Hepatic stellate cell (primary cell): ENCODE results near the gene CAMK2A.

Source experiments
- DNase-seq: peaks from one replicate; pipeline ENCODE4 v3.0.0; 2011; ENCODE audit warnings: low spot score

Gene CAMK2A

DNA sequence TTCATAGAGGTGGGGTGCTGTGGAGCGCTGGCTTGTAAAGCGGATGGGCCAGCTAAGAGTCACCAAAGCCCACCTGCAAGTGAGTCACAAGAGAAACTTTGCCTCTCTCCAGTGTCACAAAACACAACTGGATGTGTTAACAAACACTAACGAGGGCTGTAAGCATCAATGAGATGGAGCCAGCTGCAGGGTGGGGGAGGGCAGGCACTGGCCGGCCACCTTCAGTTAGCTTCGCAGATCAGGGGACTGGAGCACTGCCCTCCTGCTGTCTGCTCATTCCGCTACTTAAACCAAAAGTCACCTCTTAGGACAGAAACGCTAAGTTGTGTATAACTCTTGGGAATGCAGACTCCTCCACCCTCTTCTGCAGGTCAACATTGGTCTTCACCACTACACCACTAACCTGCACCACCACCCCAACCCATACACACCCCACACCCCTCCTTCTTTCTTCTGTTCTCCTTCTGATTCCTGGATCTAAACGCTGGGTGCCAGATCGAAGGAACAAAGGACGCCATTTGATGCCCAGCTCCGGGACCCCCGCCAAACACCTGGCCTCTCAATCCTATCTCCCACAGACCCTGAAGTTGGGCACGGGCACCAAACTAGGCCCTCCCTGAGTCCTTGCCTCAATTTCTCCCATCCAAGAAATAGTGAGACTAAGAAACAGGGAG is 11.1 kb upstream of the CAMK2A start:
- DNase-seq, result no peak

GRCh38 chr5:150299571-150300327 is 10.2 kb upstream of the CAMK2A start:
- no peak for DNase-seq

- DNase-seq, result peak; percentile 96
Observed at GRCh38 chr5:150298701-150299451, 9.3 kb upstream of the CAMK2A start.

DNA sequence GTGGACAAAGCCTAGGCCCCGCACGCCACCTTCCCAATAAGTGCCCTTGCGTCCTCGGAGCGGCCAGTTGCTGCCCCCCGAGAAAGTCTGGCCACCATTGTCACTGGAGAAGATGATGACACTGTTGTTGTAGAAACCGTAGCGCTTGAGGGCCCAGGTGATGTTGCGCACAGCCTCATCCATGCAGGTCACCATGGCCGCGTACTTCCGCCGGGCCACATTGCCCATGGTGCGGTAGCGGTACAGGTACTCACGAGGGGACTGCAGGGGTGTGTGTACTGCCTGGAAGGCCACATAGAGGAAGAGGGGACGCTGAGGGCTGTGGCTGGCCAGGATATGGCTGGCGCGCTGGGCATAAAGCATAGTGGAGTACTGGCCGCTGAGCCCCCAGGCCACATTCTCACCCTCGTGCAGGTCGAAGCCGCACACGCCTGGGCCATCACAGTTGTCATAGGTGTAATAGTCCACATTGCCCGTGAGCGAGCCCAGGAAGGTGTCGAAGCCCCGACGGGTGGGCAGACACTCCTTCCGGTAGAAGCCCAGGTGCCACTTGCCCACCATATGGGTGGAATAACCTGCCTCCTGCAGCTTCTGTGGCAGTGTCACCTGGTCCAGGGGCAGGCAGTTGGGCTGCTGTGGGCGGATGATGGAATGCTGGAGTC is 8.5 kb upstream of the CAMK2A start:
- DNase-seq, result no peak

GRCh38 chr5:150297236-150297890 is 7.8 kb upstream of the CAMK2A start:
- no peak for DNase-seq

- no peak for DNase-seq
Observed at GRCh38 chr5:150296496-150296895, 6.9 kb upstream of the CAMK2A start.

- no peak for DNase-seq
Observed at GRCh38 chr5:150295741-150296486, 6.3 kb upstream of the CAMK2A start.

- DNase-seq, result peak; percentile 76
Observed at GRCh38 chr5:150295172-150295634, 5.6 kb upstream of the CAMK2A start.

DNA sequence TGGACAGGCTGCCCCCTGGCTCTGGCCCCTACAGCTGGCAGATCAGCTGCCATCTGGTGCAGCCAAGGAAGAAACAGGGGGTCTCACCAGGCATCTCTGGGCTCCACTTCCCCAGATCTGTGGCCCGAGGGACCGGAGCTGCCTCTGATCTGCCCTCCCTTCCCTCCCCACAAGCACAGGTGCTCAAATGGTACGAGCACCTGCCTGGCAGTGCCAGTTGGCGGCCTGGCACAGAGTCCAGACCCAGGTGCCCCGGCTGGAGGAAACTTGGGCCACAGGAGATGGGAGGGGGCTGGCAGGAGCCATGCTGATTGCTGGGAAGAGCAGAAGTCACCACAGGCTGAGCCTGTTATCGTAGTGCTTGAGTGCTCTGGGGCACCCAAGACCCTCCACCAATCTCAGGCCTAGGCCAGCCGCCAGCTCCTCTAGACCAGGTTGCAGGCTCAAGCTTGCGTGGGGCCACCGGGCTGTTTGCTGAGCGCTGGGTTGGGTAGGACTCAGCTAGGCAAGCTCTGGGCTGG is 5.0 kb upstream of the CAMK2A start:
- no peak for DNase-seq

- DNase-seq, result no peak
Observed at GRCh38 chr5:150293091-150293941, 3.7 kb upstream of the CAMK2A start.

GRCh38 chr5:150291388-150292385 is 2.1 kb upstream of the CAMK2A start:
- DNase-seq, result no peak

DNA sequence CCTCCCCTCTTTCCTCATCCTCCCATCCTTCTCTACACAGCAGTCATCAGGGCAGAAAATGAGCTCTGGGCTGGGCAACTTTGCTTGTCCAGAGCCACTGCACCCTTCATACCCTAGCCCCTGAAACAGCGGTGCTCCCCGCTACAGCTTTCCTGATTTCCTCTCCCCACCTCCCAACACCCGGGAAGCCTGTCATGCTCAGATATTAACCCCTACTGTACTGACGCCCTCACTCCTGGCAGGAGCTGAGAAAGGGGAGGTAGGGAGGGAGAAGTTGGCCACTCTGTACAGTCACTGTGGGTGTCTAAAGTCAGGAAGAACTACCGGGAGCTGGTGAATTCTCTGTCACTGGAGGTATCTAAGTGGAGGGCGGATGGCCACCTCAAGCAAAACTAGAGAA is 782 bp downstream of the CAMK2A start:
- no peak for DNase-seq

GRCh38 chr5:150288361-150288760 is 1.2 kb downstream of the CAMK2A start:
- DNase-seq, result no peak

GRCh38 chr5:150286820-150287219 is 2.8 kb downstream of the CAMK2A start:
- DNase-seq, result no peak

- DNase-seq, result no peak
Observed at GRCh38 chr5:150285114-150285513, 4.5 kb downstream of the CAMK2A start.

DNA sequence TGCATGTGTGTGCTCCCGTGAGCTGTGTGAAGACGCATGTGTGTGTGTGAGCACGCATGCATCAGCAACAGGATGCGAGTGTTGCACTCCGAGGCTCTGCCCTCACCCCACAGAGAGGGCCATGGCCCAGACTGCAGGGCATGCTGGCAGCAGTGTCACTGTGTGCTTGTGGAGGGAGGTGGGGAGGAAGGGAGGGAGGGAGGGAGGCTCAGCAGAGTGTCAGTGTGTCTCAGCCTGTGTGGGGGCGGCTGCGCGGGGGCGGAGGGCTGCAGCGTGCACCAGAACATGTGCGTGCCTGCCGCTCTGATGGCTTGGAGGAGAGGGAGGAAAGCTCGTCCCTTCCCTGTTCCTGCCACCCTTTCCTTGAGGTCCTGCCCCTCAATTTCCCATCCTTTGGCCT is 5.3 kb downstream of the CAMK2A start:
- no peak for DNase-seq

DNA sequence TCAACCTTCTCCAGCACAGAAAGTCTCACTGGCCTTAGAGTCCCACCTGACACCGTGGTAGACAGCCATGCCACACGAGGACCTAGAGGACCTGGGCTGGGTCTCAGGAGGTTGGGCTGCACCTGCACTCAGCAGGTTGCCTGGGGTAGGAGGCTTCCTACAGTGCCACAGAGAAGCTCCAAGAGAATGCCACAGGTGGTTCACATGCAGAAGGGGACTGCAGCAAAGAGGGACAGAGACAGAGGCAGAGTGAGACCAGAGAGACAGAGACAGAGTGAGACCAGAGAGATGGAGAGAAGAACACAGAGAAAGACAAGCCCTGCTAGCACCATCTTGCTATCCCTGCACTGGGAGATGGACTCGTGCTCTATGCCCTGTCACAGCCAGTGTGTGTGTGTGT is 5.7 kb downstream of the CAMK2A start:
- no peak for DNase-seq

DNA sequence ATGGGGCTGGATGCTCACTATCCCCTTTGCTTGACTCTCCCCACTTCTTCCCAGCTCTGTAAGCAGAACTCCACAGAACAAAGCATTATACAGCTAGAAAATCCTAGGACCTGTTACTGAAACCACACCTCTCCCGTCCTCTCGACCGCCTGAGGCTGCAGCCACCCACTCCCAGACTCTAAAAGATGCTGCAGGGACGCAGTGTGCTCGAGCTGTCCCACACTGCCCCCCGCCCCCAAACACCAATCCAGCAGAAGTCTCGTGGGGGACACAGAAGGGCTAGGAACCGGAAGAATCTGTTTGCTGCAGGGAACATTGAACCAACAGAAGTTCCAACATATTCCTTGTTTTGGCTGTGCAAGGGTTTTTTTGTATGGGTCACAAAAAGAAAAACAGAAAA is 7.6 kb downstream of the CAMK2A start:
- DNase-seq, result no peak
